Thyroid gland (tissue), 4 donors: ENCODE results near the gene MRNIP.

Source experiments
- POLR2A ChIP-seq, 2 donors: fragments of 450-650 bp; IDR thresholded peaks; one replicate each; pipeline ENCODE4 v1.6.1; 2017; ENCODE audit warnings: antibody characterized with exemption in 2 of 2, mild to moderate bottlenecking in 2 of 2, moderate library complexity in 1 of 2
- TF ChIP-seq, protein P1 (sequence below), 6 experiments: fragments of 200-600 bp in 3 of 6; fragments of 450-650 bp in 3 of 6; sonication (generic) in 3 of 6; IDR thresholded peaks; one replicate each; pipeline ENCODE4 v1.5.1; 2016 to 2019; ENCODE audit warnings: antibody characterized with exemption in 6 of 6, mild to moderate bottlenecking in 2 of 6, inconsistent platforms in 1 of 6, moderate library complexity in 1 of 6

DNA sequence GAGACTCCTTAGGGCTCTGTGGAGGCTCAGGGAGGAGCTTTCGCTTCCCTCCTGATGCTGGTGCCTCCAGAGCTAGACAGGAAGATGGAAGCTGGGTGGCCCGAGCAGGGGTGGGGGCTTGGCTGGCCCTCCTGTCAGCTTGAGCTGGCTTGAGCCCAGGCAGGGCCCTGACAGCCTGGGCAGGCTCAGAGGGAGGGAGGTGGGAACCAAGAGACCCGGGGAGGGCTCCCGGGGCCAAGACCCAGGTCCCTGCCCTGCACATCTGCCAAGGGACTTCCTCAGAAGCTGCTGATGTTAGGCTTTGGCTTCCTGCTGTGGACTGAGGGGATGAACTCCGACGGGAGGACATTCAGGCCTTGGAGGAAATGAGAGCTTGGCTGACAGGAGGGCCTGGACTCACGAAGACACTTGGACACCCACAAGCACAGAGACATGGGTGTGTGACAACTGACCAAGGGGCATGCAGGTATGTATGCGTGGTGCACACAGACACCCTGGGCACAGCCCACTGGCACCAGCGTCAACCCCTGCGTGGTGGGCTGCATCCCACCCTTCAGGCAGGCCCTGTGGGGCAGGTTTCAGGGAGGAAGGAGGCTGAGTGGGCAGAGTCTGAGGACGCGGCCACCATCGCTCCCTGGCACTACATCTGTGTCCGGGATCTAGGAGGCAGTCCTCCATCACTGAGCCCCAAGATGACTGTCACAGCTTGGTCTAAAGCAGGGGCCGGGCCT is 66.6 kb downstream of the MRNIP start:
- TF ChIP-seq, protein P1, sequence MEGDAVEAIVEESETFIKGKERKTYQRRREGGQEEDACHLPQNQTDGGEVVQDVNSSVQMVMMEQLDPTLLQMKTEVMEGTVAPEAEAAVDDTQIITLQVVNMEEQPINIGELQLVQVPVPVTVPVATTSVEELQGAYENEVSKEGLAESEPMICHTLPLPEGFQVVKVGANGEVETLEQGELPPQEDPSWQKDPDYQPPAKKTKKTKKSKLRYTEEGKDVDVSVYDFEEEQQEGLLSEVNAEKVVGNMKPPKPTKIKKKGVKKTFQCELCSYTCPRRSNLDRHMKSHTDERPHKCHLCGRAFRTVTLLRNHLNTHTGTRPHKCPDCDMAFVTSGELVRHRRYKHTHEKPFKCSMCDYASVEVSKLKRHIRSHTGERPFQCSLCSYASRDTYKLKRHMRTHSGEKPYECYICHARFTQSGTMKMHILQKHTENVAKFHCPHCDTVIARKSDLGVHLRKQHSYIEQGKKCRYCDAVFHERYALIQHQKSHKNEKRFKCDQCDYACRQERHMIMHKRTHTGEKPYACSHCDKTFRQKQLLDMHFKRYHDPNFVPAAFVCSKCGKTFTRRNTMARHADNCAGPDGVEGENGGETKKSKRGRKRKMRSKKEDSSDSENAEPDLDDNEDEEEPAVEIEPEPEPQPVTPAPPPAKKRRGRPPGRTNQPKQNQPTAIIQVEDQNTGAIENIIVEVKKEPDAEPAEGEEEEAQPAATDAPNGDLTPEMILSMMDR (IDR thresholded peaks at IDR 0.05) = no peak
- no peak for TF ChIP-seq POLR2A (IDR thresholded peaks at IDR 0.05)
